GM12878 (cell line): Measurements from ENCODE around the gene TMEM250. TPM values are rescaled to one million over a fixed set of nuclear protein-coding genes. Genes with fewer than 3 reads are reported as not detected.

Experiments
- ATAC-seq: fragments of 200-7000 bp; cut with Tn5 transposase; 3 replicates; pipeline ENCODE4 v1.9.1; 2020; ENCODE audit warnings: mild to moderate bottlenecking, moderate library complexity
- BruUV-seq: library from RNA; stranded (reverse); fragments of 400-500 nt; replicated peaks from 2 replicates; lab custom pipeline; 2021; lab: Mats Ljungman, UMichigan
- CTCF ChIA-PET: fragments of 300-600 bp; sonication (Branson Sonifier 250); formaldehyde crosslinking; extraction: SDS; loops from one replicate; lab custom pipeline; 2021; ENCODE audit warnings: inconsistent platforms; lab: Yijun Ruan, JAX
- POLR2A ChIA-PET: fragments of 350-600 bp; formaldehyde crosslinking; extraction: SDS; loops from one replicate; lab custom pipeline; 2021; ENCODE audit warnings: inconsistent platforms; lab: Charles Lee
- RAD21 ChIA-PET: fragments of 300-600 bp; sonication (Branson Sonifier 250); formaldehyde crosslinking; loops from one replicate; lab custom pipeline; 2023; ENCODE audit warnings: antibody characterized with exemption; ENCODE audit not compliant: unreplicated experiment; lab: Charles Lee
- SMC1A ChIA-PET: fragments of 300-600 bp; sonication (Branson Sonifier 250); formaldehyde crosslinking; loops from one replicate; lab custom pipeline; 2023; ENCODE audit not compliant: unreplicated experiment, uncharacterized antibody; lab: Charles Lee
- DNase-seq: peaks from one replicate; pipeline ENCODE4 v3.0.0-alpha.2; 2011; ENCODE audit warnings: low read depth, low spot score
- FAIRE-seq: peaks from 3 replicates; lab custom pipeline; 2011; peaks lifted over from hg19 to GRCh38; lab: Jason Lieb, UNC
- H2AFZ ChIP-seq: 2 replicates; pipeline ENCODE4 v1.6.0; 2011; ENCODE audit warnings: low read depth, low read length, control low read depth; ENCODE audit not compliant: control insufficient read depth
- H3K27ac ChIP-seq: 2 replicates; pipeline ENCODE4 v1.5.1; 2011; ENCODE audit warnings: control low read depth; ENCODE audit not compliant: control insufficient read depth, insufficient read depth
- H3K27me3 ChIP-seq, 2 experiments: replicated peaks in 1 of 2; 2 replicates each; pipeline versions ENCODE4 v1.6.0 to v1.6.1; 2011; ENCODE audit warnings: low read length in 1 of 2; ENCODE audit not compliant: control insufficient read depth in 2 of 2, insufficient read depth in 2 of 2
- H3K36me3 ChIP-seq, 2 experiments: 2 replicates each; pipeline ENCODE4 v1.5.1; 2011; ENCODE audit warnings: low read length in 1 of 2; ENCODE audit not compliant: control insufficient read depth in 2 of 2, insufficient read depth in 2 of 2
- H3K4me1 ChIP-seq: 2 replicates; pipeline ENCODE4 v1.6.1; 2011; ENCODE audit warnings: mild to moderate bottlenecking, low read length, moderate library complexity, mixed read lengths; ENCODE audit not compliant: control insufficient read depth, insufficient read depth
- H3K4me2 ChIP-seq: 2 replicates; pipeline ENCODE4 v1.6.0; 2011; ENCODE audit warnings: control low read depth; ENCODE audit not compliant: control insufficient read depth, insufficient read depth
- H3K4me3 ChIP-seq: fragments of 200-600 bp; sonication (generic); 2 replicates; pipeline ENCODE4 v1.5.1; 2016
- H3K79me2 ChIP-seq: 2 replicates; pipeline ENCODE4 v1.6.0; 2011; ENCODE audit warnings: low read length; ENCODE audit not compliant: control insufficient read depth, insufficient read depth
- H3K9ac ChIP-seq: 2 replicates; pipeline ENCODE4 v1.8.0; 2011; ENCODE audit warnings: low read length, control low read depth, mixed read lengths; ENCODE audit not compliant: control insufficient read depth, insufficient read depth
- H3K9me3 ChIP-seq: replicated peaks from 3 replicates; pipeline ENCODE4 v1.5.1; 2011; ENCODE audit warnings: mild to moderate bottlenecking, low read length; ENCODE audit not compliant: control insufficient read depth, insufficient read depth
- H4K20me1 ChIP-seq: 2 replicates; pipeline ENCODE4 v1.6.0; 2011; ENCODE audit not compliant: control insufficient read depth, insufficient read depth
- ATF2 ChIP-seq: IDR thresholded peaks from 2 replicates; pipeline ENCODE4 v1.6.1; 2012; ENCODE audit warnings: low read length, inconsistent platforms
- BHLHE40 ChIP-seq, 2 experiments: fragments of 450-650 bp in 1 of 2; IDR thresholded peaks; 2 replicates each; pipeline ENCODE4 v1.6.1; 2011 to 2017; ENCODE audit warnings: low read depth in 2 of 2, borderline replicate concordance in 1 of 2, improper control_type of control experiment in 1 of 2, low read length in 1 of 2, mild to moderate bottlenecking in 1 of 2
- MLLT1 ChIP-seq: fragments of 450-650 bp; IDR thresholded peaks from 2 replicates; pipeline ENCODE4 v1.6.1; 2016; ENCODE audit warnings: mild to moderate bottlenecking
- MYC ChIP-seq: IDR thresholded peaks from 2 replicates; pipeline ENCODE4 v1.6.1; 2011; ENCODE audit warnings: mild to moderate bottlenecking, low read length, moderate library complexity, inconsistent platforms; ENCODE audit not compliant: insufficient read depth, insufficient replicate concordance, insufficient read length, severe bottlenecking
- NFYA ChIP-seq: IDR thresholded peaks from 2 replicates; pipeline ENCODE4 v1.6.1; 2011; ENCODE audit warnings: low read depth, mild to moderate bottlenecking, low read length, improper control_type of control experiment, borderline replicate concordance
- NFYB ChIP-seq: IDR thresholded peaks from 2 replicates; pipeline ENCODE4 v1.6.1; 2011; ENCODE audit warnings: low read depth, mild to moderate bottlenecking, low read length, improper control_type of control experiment, moderate library complexity; ENCODE audit not compliant: insufficient read depth
- NR2F1 ChIP-seq: fragments of 450-650 bp; conservative IDR thresholded peaks from 2 replicates; pipeline ENCODE4 v1.6.1; 2017; ENCODE audit warnings: mild to moderate bottlenecking
- POU2F2 ChIP-seq: IDR thresholded peaks from 3 replicates; pipeline ENCODE4 v1.6.1; 2011; ENCODE audit warnings: low read depth, mild to moderate bottlenecking, low read length, borderline replicate concordance
- RBBP5 ChIP-seq: fragments of 200-600 bp; sonication (generic); conservative IDR thresholded peaks from 2 replicates; pipeline ENCODE4 v1.6.1; 2016
- SMARCA5 ChIP-seq: fragments of 450-650 bp; IDR thresholded peaks from 2 replicates; pipeline ENCODE4 v1.6.1; 2017; ENCODE audit warnings: mild to moderate bottlenecking
- TAF1 ChIP-seq: IDR thresholded peaks from 2 replicates; pipeline ENCODE4 v1.6.1; 2011; ENCODE audit warnings: mild to moderate bottlenecking, low read depth, low read length, borderline replicate concordance
- TBL1XR1 ChIP-seq: IDR thresholded peaks from 2 replicates; pipeline ENCODE4 v1.6.1; 2012; ENCODE audit warnings: low read depth, low read length, improper control_type of control experiment
- ZNF217 ChIP-seq: fragments of 450-650 bp; IDR thresholded peaks from 2 replicates; pipeline ENCODE4 v1.6.1; 2017; ENCODE audit warnings: antibody characterized with exemption, mild to moderate bottlenecking
- ZNF687 ChIP-seq: fragments of 450-650 bp; IDR thresholded peaks from 2 replicates; pipeline ENCODE4 v1.6.1; 2017; ENCODE audit warnings: mild to moderate bottlenecking, moderate library complexity
- WGBS: methylation state at CpG from one replicate; pipeline ENCODE4 v1.1.6; 2016; ENCODE audit warnings: low lambda C conversion rate; ENCODE audit not compliant: insufficient replicate concordance, insufficient coverage; ENCODE audit errors: missing lambda C conversion rate; 5-methylcytosine and 5-hydroxymethylcytosine counted together
- in situ Hi-C: fragments of 300-500 bp; cut with MboI; formaldehyde crosslinking; loops from 9 replicates; pipeline ENCODE4 v1.14.3; 2018; ENCODE audit warnings: mixed read lengths
- intact Hi-C: fragments of 100-400 bp; cut with micrococcal nuclease; formaldehyde crosslinking; loops from one replicate; pipeline ENCODE4 v1.14.2; 2022; ENCODE audit not compliant: unreplicated experiment
- polyA plus RNA-seq, 11 experiments: library from polyadenylated mRNA; depleted of rRNA in 4 of 11; unstranded in 6 of 11; stranded (reverse) in 5 of 11; fragments of >200 nt; fragmentation: Nextera tagmentation in 4 of 11; fragmentation: Illumina TruSeq in 1 of 11; extraction: Ambion mirVana in 4 of 11; extraction: Trizol in 1 of 11; gene quantifications; 1 replicate in 1 of 11; 2 replicates in 10 of 11; pipeline versions ENCODE4 v1.2.1 to v1.2.3, GENCODE V29; 2011 to 2016; ENCODE audit warnings: inconsistent platforms in 2 of 11, missing spikeins in 2 of 11, low read depth in 1 of 11
- total RNA-seq, 4 experiments: library from RNA; depleted of rRNA in 3 of 4; stranded (reverse); fragments of >200 nt in 3 of 4; fragmentation: Illumina TruSeq in 1 of 4; extraction: Trizol in 1 of 4; gene quantifications; 2 replicates each; pipeline versions ENCODE4 v1.2.1 to v1.2.3, GENCODE V29; 2013 to 2021

The TMEM250 gene
- total and polyA plus RNA-seq, 10 of the 15 experiments (the other 5 are each of a cell fraction or from before 2014, with no cell fraction given): 0.39 to 39.9 (median 8.5) TPM

GRCh38 chr9:136090056-136090735, 28.5 kb downstream of the TMEM250 start:
- Histone ChIP-seq H3K4me3 (no peak overlapping the region), H3K27ac (no peak overlapping the region), H3K27me3 (no peaks in the 10 kb centered on the region), H3K4me2 (no peak overlapping the region), H3K9me3 (no peaks in the 10 kb centered on the region), H4K20me1 (no peaks in the 10 kb centered on the region), H3K4me1 (peaks cover 8% of the 10 kb centered on the region), H3K79me2 (peaks cover 11% of the 10 kb centered on the region), H2AFZ (no peak overlapping the region), H3K36me3 (no peaks in the 10 kb centered on the region), H3K9ac (no peak overlapping the region)
- no TSS peak for BruUV-seq
- no peak for DNase-seq
- ChIA-PET SMC1A (interaction anchor here (0.7 to 3.0 kb wide), 11 partner anchors 9 to 233 kb away, joined by 3 to 15 read pairs (median 4); no protein-coding TSS in a partner anchor), CTCF (interaction anchor here (0.6 to 3.3 kb wide), 11 partner anchors 19 to 311 kb away, joined by 3 to 46 read pairs (median 5); partner anchors contain the start of gene TMEM250), POLR2A (interaction anchor here (1.5 to 2.0 kb wide), 2 partner anchors 19 to 28 kb away, joined by 5 to 6 read pairs; no protein-coding TSS in a partner anchor), RAD21 (interaction anchor here (0.7 to 2.9 kb wide), 9 partner anchors 17 to 123 kb away, joined by 3 to 28 read pairs (median 6); no protein-coding TSS in a partner anchor)
- 39% methylated on average over 9 of the region's 9 CpGs for WGBS
- intact Hi-C loops (no loop called here), in situ Hi-C loops (no loop called here)
- TF ChIP-seq NFYA: no peak
- TF ChIP-seq NFYB: no peak
- no peak for TF ChIP-seq ZNF687
- no peak for TF ChIP-seq MLLT1
- no peak for TF ChIP-seq SMARCA5
- TF ChIP-seq POU2F2: no peak
- TF ChIP-seq RBBP5: no peak
- TF ChIP-seq NR2F1: no peak
- no peak for TF ChIP-seq MYC
- TF ChIP-seq ZNF217: no peak
- no peak for TF ChIP-seq ATF2
- no peak for TF ChIP-seq TAF1
- TF ChIP-seq BHLHE40 (IDR thresholded peaks at IDR 0.05; ENCODE audit: borderline replicate concordance in 1 of 2, low read depth in 2 of 2, low read length in 1 of 2): no peak
- TF ChIP-seq TBL1XR1: no peak
- no peak for ATAC-seq
- FAIRE-seq: no peak
